Measurements from ENCODE around the gene ALAS1. TPM values are rescaled to one million over a fixed set of nuclear protein-coding genes. Genes with fewer than 3 reads are reported as not detected.

Gene ALAS1
- total and polyA plus RNA-seq, 2 of the 13 experiments (the other 11 are each of a cell fraction or from before 2014, with no cell fraction given), result 36.0 to 43.2 TPM

DNA sequence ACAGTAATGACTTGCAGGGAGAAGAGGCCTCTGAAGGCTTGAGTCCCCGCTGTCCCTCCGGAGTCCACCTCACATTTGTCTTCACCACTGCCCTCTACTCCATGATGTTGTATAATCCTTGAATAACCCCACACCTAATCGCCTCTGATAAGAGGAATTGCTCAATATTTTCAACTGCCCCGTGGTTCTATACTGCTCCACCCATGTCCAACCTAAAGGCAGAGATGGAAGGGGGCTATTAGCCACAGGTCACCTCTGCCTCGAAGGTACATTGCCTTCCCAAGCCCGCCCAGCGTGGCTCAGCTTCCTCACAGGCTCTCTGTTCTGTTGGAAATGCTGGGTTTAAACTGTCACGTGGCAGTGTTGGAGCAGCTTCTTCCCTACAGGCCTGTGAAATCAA, 15.0 kb downstream of the ALAS1 start (continued):
- TF ChIP-seq, protein P1, sequence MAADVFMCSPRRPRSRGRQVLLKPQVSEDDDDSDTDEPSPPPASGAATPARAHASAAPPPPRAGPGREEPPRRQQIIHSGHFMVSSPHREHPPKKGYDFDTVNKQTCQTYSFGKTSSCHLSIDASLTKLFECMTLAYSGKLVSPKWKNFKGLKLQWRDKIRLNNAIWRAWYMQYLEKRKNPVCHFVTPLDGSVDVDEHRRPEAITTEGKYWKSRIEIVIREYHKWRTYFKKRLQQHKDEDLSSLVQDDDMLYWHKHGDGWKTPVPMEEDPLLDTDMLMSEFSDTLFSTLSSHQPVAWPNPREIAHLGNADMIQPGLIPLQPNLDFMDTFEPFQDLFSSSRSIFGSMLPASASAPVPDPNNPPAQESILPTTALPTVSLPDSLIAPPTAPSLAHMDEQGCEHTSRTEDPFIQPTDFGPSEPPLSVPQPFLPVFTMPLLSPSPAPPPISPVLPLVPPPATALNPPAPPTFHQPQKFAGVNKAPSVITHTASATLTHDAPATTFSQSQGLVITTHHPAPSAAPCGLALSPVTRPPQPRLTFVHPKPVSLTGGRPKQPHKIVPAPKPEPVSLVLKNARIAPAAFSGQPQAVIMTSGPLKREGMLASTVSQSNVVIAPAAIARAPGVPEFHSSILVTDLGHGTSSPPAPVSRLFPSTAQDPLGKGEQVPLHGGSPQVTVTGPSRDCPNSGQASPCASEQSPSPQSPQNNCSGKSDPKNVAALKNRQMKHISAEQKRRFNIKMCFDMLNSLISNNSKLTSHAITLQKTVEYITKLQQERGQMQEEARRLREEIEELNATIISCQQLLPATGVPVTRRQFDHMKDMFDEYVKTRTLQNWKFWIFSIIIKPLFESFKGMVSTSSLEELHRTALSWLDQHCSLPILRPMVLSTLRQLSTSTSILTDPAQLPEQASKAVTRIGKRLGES (CRISPR knock-in tag; IDR thresholded peaks at IDR 0.05; ENCODE audit: borderline replicate concordance), result no peak
- TF ChIP-seq, protein P2, sequence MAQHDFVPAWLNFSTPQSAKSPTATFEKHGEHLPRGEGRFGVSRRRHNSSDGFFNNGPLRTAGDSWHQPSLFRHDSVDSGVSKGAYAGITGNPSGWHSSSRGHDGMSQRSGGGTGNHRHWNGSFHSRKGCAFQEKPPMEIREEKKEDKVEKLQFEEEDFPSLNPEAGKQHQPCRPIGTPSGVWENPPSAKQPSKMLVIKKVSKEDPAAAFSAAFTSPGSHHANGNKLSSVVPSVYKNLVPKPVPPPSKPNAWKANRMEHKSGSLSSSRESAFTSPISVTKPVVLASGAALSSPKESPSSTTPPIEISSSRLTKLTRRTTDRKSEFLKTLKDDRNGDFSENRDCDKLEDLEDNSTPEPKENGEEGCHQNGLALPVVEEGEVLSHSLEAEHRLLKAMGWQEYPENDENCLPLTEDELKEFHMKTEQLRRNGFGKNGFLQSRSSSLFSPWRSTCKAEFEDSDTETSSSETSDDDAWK (CRISPR knock-in tag; IDR thresholded peaks at IDR 0.05), result no peak
- TF ChIP-seq FOXO1 (CRISPR knock-in tag; IDR thresholded peaks at IDR 0.05) (no peak), RCOR2 (CRISPR knock-in tag; IDR thresholded peaks at IDR 0.05) (no peak), ZNF546 (CRISPR knock-in tag; conservative IDR thresholded peaks at IDR 0.05) (no peak), ZNF556 (CRISPR knock-in tag; IDR thresholded peaks at IDR 0.05; ENCODE audit: borderline replicate concordance) (no peak)
- TF ChIP-seq, protein P3, sequence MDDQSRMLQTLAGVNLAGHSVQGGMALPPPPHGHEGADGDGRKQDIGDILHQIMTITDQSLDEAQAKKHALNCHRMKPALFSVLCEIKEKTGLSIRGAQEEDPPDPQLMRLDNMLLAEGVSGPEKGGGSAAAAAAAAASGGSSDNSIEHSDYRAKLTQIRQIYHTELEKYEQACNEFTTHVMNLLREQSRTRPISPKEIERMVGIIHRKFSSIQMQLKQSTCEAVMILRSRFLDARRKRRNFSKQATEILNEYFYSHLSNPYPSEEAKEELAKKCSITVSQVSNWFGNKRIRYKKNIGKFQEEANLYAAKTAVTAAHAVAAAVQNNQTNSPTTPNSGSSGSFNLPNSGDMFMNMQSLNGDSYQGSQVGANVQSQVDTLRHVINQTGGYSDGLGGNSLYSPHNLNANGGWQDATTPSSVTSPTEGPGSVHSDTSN (CRISPR knock-in tag; IDR thresholded peaks at IDR 0.05; ENCODE audit: borderline replicate concordance), result no peak

DNA sequence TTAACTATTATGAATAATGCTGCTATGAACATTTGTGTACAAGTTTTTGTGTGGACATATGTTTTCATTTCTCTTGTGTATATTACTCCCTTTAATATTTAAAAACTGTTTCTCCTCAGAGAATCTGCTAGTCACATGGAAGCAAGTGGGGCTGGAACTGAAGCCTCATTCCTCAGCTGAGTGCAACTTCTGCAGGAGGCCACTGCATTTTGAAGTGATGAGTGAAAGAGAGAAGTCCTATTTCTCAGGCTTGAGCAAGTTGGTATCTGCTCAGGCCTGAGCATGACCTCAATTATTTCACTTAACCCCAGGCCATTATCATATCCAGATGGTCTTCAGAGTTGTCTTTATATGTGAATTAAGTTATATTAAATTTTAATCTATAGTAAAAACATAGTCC, 15.9 kb downstream of the ALAS1 start:
- H3K27ac ChIP-seq (ENCODE audit: extremely low read length, insufficient read depth, low read length), result no peak overlapping the region
- ChIA-PET POLR2A (no interaction called here), CTCF (ENCODE audit: low intra/inter-chr PET ratio, low total read pairs) (no interaction called here)
- BruUV-seq (replicated peaks), result no TSS peak
- no peaks in the 10 kb centered on the region for H3K79me2 ChIP-seq (ENCODE audit: insufficient read depth, low read length)
- no peak for ATAC-seq
- FAIRE-seq, result no peak
- H3K27me3 ChIP-seq (ENCODE audit: control insufficient read depth in 1 of 2, insufficient read depth in 2 of 2, low read length in 2 of 2), result no peaks in the 10 kb centered on the region
- no peak for TF ChIP-seq RORA (CRISPR knock-in tag; IDR thresholded peaks at IDR 0.05)
- no peak overlapping the region for H3K9ac ChIP-seq (ENCODE audit: insufficient read depth, low read depth, low read length)
- no peaks in the 10 kb centered on the region for H4K20me1 ChIP-seq (ENCODE audit: insufficient read depth, low read length)
- H3K4me3 ChIP-seq (replicated peaks in 1 of 3; ENCODE audit: insufficient read depth in 1 of 3, low read depth in 2 of 3, low read length in 3 of 3), result no peak overlapping the region
- peaks cover 19 to 47% of the 10 kb centered on the region in 2 experiments; a peak in 4 of 5 replicates for H3K36me3 ChIP-seq (replicated peaks in 1 of 2; ENCODE audit: control insufficient read depth in 1 of 2, insufficient read depth in 2 of 2, low read length in 2 of 2)
- H3K4me1 ChIP-seq (ENCODE audit: insufficient read depth, low read length), result peaks cover 63% of the 10 kb centered on the region
- intact Hi-C loops (cut with micrococcal nuclease; ENCODE audit: unreplicated experiment), result no loop called here
- DNase-seq (ENCODE audit: low spot score), result no peak
- H2AFZ ChIP-seq (ENCODE audit: low read length), result no peak overlapping the region
- no peaks in the 10 kb centered on the region for H3K9me3 ChIP-seq (ENCODE audit: low read length)
- in situ Hi-C loops (cut with HindIII; ENCODE audit: extremely low pct_ligation_motif_present, low pct_unique_long_range_greater_than_20kb), result no loop called here
- H3K4me2 ChIP-seq (ENCODE audit: low read depth, low read length), result no peak overlapping the region

Data from HepG2 (cell line).